K562 (cell line): ENCODE measurements around the gene SLC6A16. TPM values are rescaled to one million over a fixed set of nuclear protein-coding genes. Genes with fewer than 3 reads are reported as not detected.

Experiments
- BHLHE40 ChIP-seq: IDR thresholded peaks from 2 replicates; pipeline ENCODE4 v1.6.1; 2011; ENCODE audit warnings: low read length, improper control_type of control experiment
- BRD9 ChIP-seq: fragments of 450-650 bp; IDR thresholded peaks from 2 replicates; pipeline ENCODE4 v1.6.1; 2018; ENCODE audit warnings: low read depth; ENCODE audit not compliant: partially characterized antibody
- ELF2 ChIP-seq: fragments of 250-450 bp; sonication (Bioruptor Pico); IDR thresholded peaks from 2 replicates; pipeline ENCODE4 v1.5.0; 2021; ENCODE audit warnings: mild to moderate bottlenecking
- MAX ChIP-seq: sonication (generic); formaldehyde crosslinking; IDR thresholded peaks from 2 replicates; pipeline ENCODE4 v1.9.0; 2022; ENCODE audit warnings: mild to moderate bottlenecking, missing genetic modification reagents
- NBN ChIP-seq: fragments of 450-650 bp; IDR thresholded peaks from 2 replicates; pipeline ENCODE4 v1.6.1; 2016; ENCODE audit warnings: low read depth, mild to moderate bottlenecking
- NFYB ChIP-seq: IDR thresholded peaks from 2 replicates; pipeline ENCODE4 v1.6.1; 2011; ENCODE audit warnings: mild to moderate bottlenecking, moderate library complexity; ENCODE audit not compliant: insufficient read length; ENCODE audit errors: extremely low read depth
- NRF1 ChIP-seq, 2 experiments: fragments of 450-650 bp; IDR thresholded peaks in 1 of 2; conservative IDR thresholded peaks in 1 of 2; 2 replicates each; pipeline ENCODE4 v1.6.1; 2014; ENCODE audit warnings: mild to moderate bottlenecking in 2 of 2
- RBFOX2 ChIP-seq: fragments of 200-400 bp; formaldehyde crosslinking; IDR thresholded peaks from 2 replicates; pipeline ENCODE4 v1.6.1; 2017; ENCODE audit warnings: low read depth, mild to moderate bottlenecking, low read length, moderate library complexity
- THAP12 ChIP-seq: fragments of 250-450 bp; sonication (Bioruptor Pico); IDR thresholded peaks from 2 replicates; pipeline ENCODE4 v1.9.0; 2021; ENCODE audit warnings: mild to moderate bottlenecking, inconsistent platforms
- ZBTB43 ChIP-seq: sonication (generic); formaldehyde crosslinking; IDR thresholded peaks from 2 replicates; pipeline ENCODE4 v1.8.0; 2023; ENCODE audit warnings: mild to moderate bottlenecking, missing genetic modification reagents
- ZFX ChIP-seq: sonication (generic); formaldehyde crosslinking; IDR thresholded peaks from 2 replicates; pipeline ENCODE4 v1.8.0; 2022; ENCODE audit warnings: mild to moderate bottlenecking, missing genetic modification reagents, moderate library complexity
- ZNF740 ChIP-seq, 3 experiments: fragments of 200-800 bp in 1 of 3; sonication (Bioruptor generic) in 1 of 3; sonication (generic) in 1 of 3; formaldehyde crosslinking in 1 of 3; IDR thresholded peaks; 2 replicates each; pipeline versions ENCODE4 v1.6.1 to v1.8.0; 2016 to 2022; ENCODE audit warnings: mild to moderate bottlenecking in 2 of 3, missing compliant biosample characterization in 2 of 3, missing genetic modification characterization in 2 of 3, missing genetic modification reagents in 1 of 3
- polyA plus RNA-seq, 8 experiments: library from polyadenylated mRNA; depleted of rRNA in 4 of 8; stranded (reverse) in 5 of 8; unstranded in 3 of 8; fragments of >200 nt; fragmentation: Nextera tagmentation in 2 of 8; fragmentation: Illumina TruSeq in 1 of 8; extraction: Ambion mirVana in 2 of 8; extraction: Trizol in 1 of 8; gene quantifications; 2 replicates each; pipeline versions ENCODE4 v1.2.1 to v1.2.3, GENCODE V29; 2011 to 2014; ENCODE audit warnings: inconsistent platforms in 1 of 8, missing spikeins in 1 of 8
- total RNA-seq, 7 experiments: library from RNA; depleted of rRNA in 6 of 7; stranded (reverse); fragments of >200 nt in 6 of 7; fragmentation: Illumina TruSeq in 2 of 7; extraction: Trizol in 2 of 7; gene quantifications; 2 replicates each; pipeline versions ENCODE4 v1.2.1 to v1.2.3, GENCODE V29; 2011 to 2021; ENCODE audit warnings: low replicate concordance in 1 of 7

The SLC6A16 gene
- total and polyA plus RNA-seq, 9 of the 15 experiments (the other 6 are each of a cell fraction or from before 2014, with no cell fraction given), result 0.05 to 0.95 (median 0.36) TPM

- no peak for TF ChIP-seq THAP12 (CRISPR knock-in tag)
- no peak for TF ChIP-seq ZBTB43 (CRISPR knock-in tag)
- peak; percentile 68 for TF ChIP-seq RBFOX2
- no peak for TF ChIP-seq BRD9
- TF ChIP-seq BHLHE40, result peak; percentile 56; the same call in 1 of the 2 replicates
- no peak for TF ChIP-seq NBN
- no peak for TF ChIP-seq ELF2 (CRISPR knock-in tag)
- TF ChIP-seq ZNF740 (CRISPR knock-in tag; IDR thresholded peaks at IDR 0.05), result no peak
- peak in 1 of 2 experiments; percentile 31; a peak in 1 of 4 replicates for TF ChIP-seq ZNF740 (tag; IDR thresholded peaks at IDR 0.05)
- 0 out of 2 replicates have a peak, but pooled peaks have one; percentile 16 for TF ChIP-seq ZFX (CRISPR knock-in tag)
- peak; percentile 38 for TF ChIP-seq NFYB
- no peak for TF ChIP-seq MAX (CRISPR knock-in tag)
- peak in 1 of 2 experiments; percentile 5; a peak in 1 of 4 replicates for TF ChIP-seq NRF1 (conservative IDR thresholded peaks at IDR 0.05 in 1 of 2, IDR thresholded peaks at IDR 0.05 in 1 of 2)
These were observed 14.5 kb upstream of the SLC6A16 start (continued) for GRCh38 chr19:49339301-49340068.
